ENCODE results near the gene SRRT. TPM values are rescaled to one million over a fixed set of nuclear protein-coding genes. Genes with fewer than 3 reads are reported as not detected.
A peak's percentile ranks its signal among the peaks of the same experiment; 100 is the strongest.
"Not testable (repeated sequence)": the region's sequence is repeated elsewhere in the genome, so short reads cannot be mapped to it uniquely, and the experiment has no call there.

The SRRT gene
- total RNA-seq, 1 experiment from 2014 or later = 65.8 TPM

DNA sequence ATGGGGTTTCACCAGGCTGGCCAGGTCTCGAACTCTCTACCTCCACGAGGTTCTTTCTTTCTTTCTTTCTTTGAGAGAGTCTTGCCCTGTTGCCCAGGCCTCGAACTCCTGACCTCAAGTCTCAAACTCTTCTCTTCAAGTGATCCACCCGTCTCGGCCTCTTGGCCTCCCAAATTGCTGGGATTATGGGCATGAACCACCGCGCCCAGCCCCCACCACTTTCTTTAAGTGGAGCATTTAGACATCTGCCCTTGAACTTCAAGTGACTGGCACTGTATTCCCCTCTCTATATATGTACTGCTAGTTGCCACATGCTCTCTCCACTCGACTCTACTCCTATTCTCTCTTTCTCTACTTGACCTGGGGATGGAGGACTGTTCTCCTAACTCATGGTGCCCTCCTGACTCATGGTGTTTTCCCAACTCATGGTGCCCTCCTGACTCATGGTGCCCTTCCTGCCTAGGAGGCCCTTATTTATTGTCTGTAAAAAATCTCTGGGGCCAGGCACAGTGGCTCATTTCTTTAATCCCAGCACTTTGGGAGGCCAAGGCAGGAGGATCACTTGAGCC, 40.1 kb downstream of the SRRT start:
- DNase-seq = no peak
- no peaks in the 10 kb centered on the region for H3K79me2 ChIP-seq (ENCODE audit: low read length)

DNA sequence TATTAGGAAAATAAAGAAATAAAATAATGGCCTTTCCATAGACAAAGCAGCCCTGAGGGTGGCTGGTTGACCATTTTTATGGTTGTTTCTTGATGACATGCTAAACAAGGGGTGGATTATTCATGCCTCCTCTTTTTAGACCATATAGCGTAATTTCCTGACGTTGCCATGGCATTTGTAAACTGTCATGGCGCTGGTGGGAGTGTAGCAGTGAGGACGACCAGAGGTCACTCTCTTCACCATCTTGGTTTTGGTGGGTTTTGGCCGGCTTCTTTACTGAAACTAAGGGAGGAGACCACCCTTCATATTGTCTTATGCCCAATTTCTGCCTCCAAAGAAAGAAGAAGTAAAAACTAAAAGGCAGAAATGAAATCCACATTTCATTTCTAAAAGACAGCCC, 44.4 kb downstream of the SRRT start:
- not testable (repeated sequence) for H2AFZ ChIP-seq (ENCODE audit: low read length); DNase-seq; H3K4me2 ChIP-seq (ENCODE audit: low read depth, low read length, poor library complexity, severe bottlenecking); H3K4me3 ChIP-seq (ENCODE audit: low read length); H3K9me2 ChIP-seq (replicated peaks; ENCODE audit: insufficient read depth, low read length); H3K27me3 ChIP-seq (ENCODE audit: low read length); H3K27ac ChIP-seq (ENCODE audit: low read length); H3K79me2 ChIP-seq (ENCODE audit: low read length); H3K9ac ChIP-seq (ENCODE audit: low read length); H3K9me3 ChIP-seq (ENCODE audit: low read length); H3K4me1 ChIP-seq (ENCODE audit: low read length); H4K20me1 ChIP-seq (ENCODE audit: insufficient read depth, low read depth, low read length); H3K36me3 ChIP-seq (ENCODE audit: insufficient read depth, low read length)

More for the DNA sequence above, 40.1 kb downstream of the SRRT start:
- Histone ChIP-seq H3K4me3 (ENCODE audit: low read length) (no peak overlapping the region), H4K20me1 (ENCODE audit: insufficient read depth, low read depth, low read length) (no peaks in the 10 kb centered on the region), H2AFZ (ENCODE audit: low read length) (no peak overlapping the region), H3K36me3 (ENCODE audit: insufficient read depth, low read length) (no peaks in the 10 kb centered on the region), H3K9ac (ENCODE audit: low read length) (no peak overlapping the region), H3K27me3 (ENCODE audit: low read length) (no peaks in the 10 kb centered on the region), H3K4me1 (ENCODE audit: low read length) (no peaks in the 10 kb centered on the region), H3K4me2 (ENCODE audit: low read depth, low read length, poor library complexity, severe bottlenecking) (no peak overlapping the region), H3K9me3 (ENCODE audit: low read length) (no peaks in the 10 kb centered on the region), H3K9me2 (replicated peaks; ENCODE audit: insufficient read depth, low read length) (no peaks in the 10 kb centered on the region), H3K27ac (ENCODE audit: low read length) (no peak overlapping the region)

DNA sequence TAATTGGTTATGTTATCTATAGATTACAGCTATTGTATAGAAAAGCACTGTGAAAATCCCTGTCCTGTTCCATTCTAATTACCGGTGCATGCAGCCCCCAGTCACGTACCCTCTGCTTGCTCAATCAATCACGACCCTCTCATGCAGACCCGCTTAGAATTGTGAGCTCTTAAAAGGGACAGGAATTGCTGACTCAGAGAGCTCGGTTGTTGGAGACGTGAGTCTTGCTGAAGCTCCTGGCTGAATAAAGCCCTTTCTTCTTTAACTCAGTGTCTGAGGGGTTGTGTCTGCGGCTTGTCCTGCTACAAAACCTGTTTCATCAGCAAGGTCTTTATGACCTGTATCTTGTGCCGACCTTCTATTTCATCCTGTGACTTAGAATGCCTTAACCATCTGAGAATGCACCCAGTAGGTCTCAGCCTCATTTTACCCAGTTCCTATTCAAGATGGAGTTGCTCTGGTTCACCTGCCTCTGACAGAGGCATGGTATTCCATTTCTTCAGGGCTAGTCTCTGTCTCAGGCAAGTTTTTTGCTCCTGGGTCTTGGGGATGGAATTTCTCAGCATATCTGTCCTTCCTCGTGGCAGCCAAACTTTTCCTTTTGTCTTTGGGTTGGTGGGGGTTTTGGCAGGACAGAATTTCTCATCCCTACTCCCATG, 45.0 kb downstream of the SRRT start:
- not testable (repeated sequence) for H3K4me2 ChIP-seq (ENCODE audit: low read depth, low read length, poor library complexity, severe bottlenecking); H3K4me1 ChIP-seq (ENCODE audit: low read length); H3K27ac ChIP-seq (ENCODE audit: low read length); H3K9ac ChIP-seq (ENCODE audit: low read length); DNase-seq; H2AFZ ChIP-seq (ENCODE audit: low read length); H3K36me3 ChIP-seq (ENCODE audit: insufficient read depth, low read length); H3K79me2 ChIP-seq (ENCODE audit: low read length); H4K20me1 ChIP-seq (ENCODE audit: insufficient read depth, low read depth, low read length); H3K4me3 ChIP-seq (ENCODE audit: low read length); H3K9me3 ChIP-seq (ENCODE audit: low read length); H3K9me2 ChIP-seq (replicated peaks; ENCODE audit: insufficient read depth, low read length); H3K27me3 ChIP-seq (ENCODE audit: low read length)

DNA sequence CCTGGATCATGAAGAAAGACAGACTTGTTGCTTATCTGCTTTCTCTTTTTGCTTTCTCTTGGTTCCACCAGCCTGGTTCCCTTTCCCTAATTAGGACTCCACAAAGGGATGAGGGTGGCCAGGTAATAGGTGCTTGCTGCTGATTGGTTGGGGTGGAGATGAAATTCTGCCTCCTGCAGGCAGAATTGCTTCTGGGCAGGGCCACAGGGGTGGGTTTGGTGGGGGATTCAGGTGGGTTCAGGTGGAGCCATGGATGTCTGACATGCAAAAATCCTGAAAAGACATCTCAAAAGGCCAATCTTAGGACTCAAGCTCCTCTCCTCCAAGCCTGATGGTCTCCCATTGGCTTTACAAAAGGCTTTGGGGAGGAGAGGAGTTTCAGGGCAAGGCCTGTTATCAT, 46.1 kb downstream of the SRRT start:
- H2AFZ ChIP-seq (ENCODE audit: low read length) = no peak overlapping the region
- H3K4me1 ChIP-seq (ENCODE audit: low read length) = no peaks in the 10 kb centered on the region
- H3K27ac ChIP-seq (ENCODE audit: low read length) = no peak overlapping the region
- H3K9me2 ChIP-seq (replicated peaks; ENCODE audit: insufficient read depth, low read length) = no peaks in the 10 kb centered on the region
- DNase-seq = no peak
- H3K79me2 ChIP-seq (ENCODE audit: low read length) = no peaks in the 10 kb centered on the region
- no peaks in the 10 kb centered on the region for H3K9me3 ChIP-seq (ENCODE audit: low read length)
- H3K4me2 ChIP-seq (ENCODE audit: low read depth, low read length, poor library complexity, severe bottlenecking) = no peak overlapping the region
- H3K4me3 ChIP-seq (ENCODE audit: low read length) = no peak overlapping the region
- no peaks in the 10 kb centered on the region for H3K36me3 ChIP-seq (ENCODE audit: insufficient read depth, low read length)
- no peaks in the 10 kb centered on the region for H4K20me1 ChIP-seq (ENCODE audit: insufficient read depth, low read depth, low read length)
- no peak overlapping the region for H3K9ac ChIP-seq (ENCODE audit: low read length)
- H3K27me3 ChIP-seq (ENCODE audit: low read length) = no peaks in the 10 kb centered on the region

DNA sequence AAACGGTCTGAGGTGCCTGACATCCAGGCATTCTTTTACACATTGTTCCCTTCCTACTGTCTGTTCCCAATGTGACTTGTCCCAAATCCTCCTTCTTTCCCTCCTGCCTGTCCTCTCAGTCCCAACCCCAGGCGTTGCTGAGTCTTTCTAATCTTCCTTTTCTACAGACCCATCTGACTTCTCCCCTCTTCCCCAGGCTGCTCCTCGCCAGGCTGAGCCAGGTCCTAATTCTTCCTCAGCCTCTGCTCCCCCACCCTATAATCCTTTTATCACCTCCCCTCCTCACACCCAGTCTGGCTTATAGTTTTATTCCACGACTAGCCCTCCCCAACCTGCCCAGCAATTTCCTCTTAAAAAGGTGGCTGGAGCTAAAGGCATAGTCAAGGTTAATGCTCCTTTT, 48.7 kb downstream of the SRRT start:
- H3K9ac ChIP-seq (ENCODE audit: low read length); H4K20me1 ChIP-seq (ENCODE audit: insufficient read depth, low read depth, low read length); H3K27ac ChIP-seq (ENCODE audit: low read length); H3K4me2 ChIP-seq (ENCODE audit: low read depth, low read length, poor library complexity, severe bottlenecking); H3K4me1 ChIP-seq (ENCODE audit: low read length); DNase-seq; H3K9me3 ChIP-seq (ENCODE audit: low read length); H2AFZ ChIP-seq (ENCODE audit: low read length); H3K9me2 ChIP-seq (replicated peaks; ENCODE audit: insufficient read depth, low read length); H3K79me2 ChIP-seq (ENCODE audit: low read length); H3K4me3 ChIP-seq (ENCODE audit: low read length); H3K36me3 ChIP-seq (ENCODE audit: insufficient read depth, low read length); H3K27me3 ChIP-seq (ENCODE audit: low read length): not testable (repeated sequence)

DNA sequence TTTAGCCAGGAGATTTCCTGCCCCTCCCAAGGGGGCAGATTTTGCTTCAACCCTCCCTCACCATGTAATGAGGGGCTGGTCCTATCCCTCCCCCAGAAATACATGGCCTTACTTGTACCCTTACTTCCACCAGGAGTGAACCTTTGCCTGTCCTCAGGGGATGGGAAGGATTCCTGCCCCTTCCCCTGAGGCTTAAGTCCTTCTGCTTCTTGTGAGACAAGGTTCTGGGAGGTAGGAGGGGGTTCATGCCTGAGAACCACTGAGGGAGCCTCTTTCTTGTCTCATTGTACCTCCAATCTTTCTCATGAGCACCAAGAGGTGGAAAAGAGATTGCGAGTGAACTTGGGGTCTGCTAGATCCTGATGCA, 54.9 kb downstream of the SRRT start:
- no peak overlapping the region for H2AFZ ChIP-seq (ENCODE audit: low read length)
- H3K9ac ChIP-seq (ENCODE audit: low read length) = no peak overlapping the region
- H3K27ac ChIP-seq (ENCODE audit: low read length) = no peak overlapping the region
- no peaks in the 10 kb centered on the region for H3K79me2 ChIP-seq (ENCODE audit: low read length)
- no peaks in the 10 kb centered on the region for H3K9me3 ChIP-seq (ENCODE audit: low read length)
- H3K4me1 ChIP-seq (ENCODE audit: low read length) = no peaks in the 10 kb centered on the region
- no peak overlapping the region for H3K4me3 ChIP-seq (ENCODE audit: low read length)
- no peak overlapping the region for H3K4me2 ChIP-seq (ENCODE audit: low read depth, low read length, poor library complexity, severe bottlenecking)
- H4K20me1 ChIP-seq (ENCODE audit: insufficient read depth, low read depth, low read length) = no peaks in the 10 kb centered on the region
- DNase-seq = no peak
- no peaks in the 10 kb centered on the region for H3K27me3 ChIP-seq (ENCODE audit: low read length)
- H3K36me3 ChIP-seq (ENCODE audit: insufficient read depth, low read length) = no peaks in the 10 kb centered on the region
- H3K9me2 ChIP-seq (replicated peaks; ENCODE audit: insufficient read depth, low read length) = no peaks in the 10 kb centered on the region

DNA sequence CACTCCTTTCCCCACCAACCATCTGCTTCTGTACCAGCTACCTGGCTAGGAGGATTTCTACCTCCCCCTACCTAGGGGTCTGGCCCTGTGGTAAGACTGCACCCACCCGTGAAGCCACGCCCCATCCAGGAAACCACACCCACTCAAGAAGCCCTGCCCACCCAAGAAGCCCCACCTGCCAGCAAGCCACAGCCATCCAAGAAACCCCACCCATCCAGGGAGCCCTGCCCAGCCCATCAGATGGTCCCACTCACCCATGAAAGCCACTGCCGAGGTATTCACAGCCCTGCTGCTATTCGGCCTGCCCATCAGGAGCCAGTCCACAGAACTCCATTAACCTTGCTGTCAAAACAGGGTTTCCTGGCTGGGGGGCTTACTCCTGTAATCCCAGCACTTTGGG, 58.8 kb downstream of the SRRT start:
- Histone ChIP-seq H2AFZ (ENCODE audit: low read length) (no peak overlapping the region), H3K79me2 (ENCODE audit: low read length) (no peaks in the 10 kb centered on the region), H3K36me3 (ENCODE audit: insufficient read depth, low read length) (no peaks in the 10 kb centered on the region), H3K4me3 (ENCODE audit: low read length) (no peak overlapping the region), H3K27ac (ENCODE audit: low read length) (no peak overlapping the region), H3K9ac (ENCODE audit: low read length) (no peak overlapping the region), H3K4me1 (ENCODE audit: low read length) (no peaks in the 10 kb centered on the region), H3K9me2 (replicated peaks; ENCODE audit: insufficient read depth, low read length) (no peaks in the 10 kb centered on the region), H3K9me3 (ENCODE audit: low read length) (no peaks in the 10 kb centered on the region), H4K20me1 (ENCODE audit: insufficient read depth, low read depth, low read length) (no peaks in the 10 kb centered on the region), H3K27me3 (ENCODE audit: low read length) (no peaks in the 10 kb centered on the region), H3K4me2 (ENCODE audit: low read depth, low read length, poor library complexity, severe bottlenecking) (no peak overlapping the region)
- peak; percentile 50 for DNase-seq

DNA sequence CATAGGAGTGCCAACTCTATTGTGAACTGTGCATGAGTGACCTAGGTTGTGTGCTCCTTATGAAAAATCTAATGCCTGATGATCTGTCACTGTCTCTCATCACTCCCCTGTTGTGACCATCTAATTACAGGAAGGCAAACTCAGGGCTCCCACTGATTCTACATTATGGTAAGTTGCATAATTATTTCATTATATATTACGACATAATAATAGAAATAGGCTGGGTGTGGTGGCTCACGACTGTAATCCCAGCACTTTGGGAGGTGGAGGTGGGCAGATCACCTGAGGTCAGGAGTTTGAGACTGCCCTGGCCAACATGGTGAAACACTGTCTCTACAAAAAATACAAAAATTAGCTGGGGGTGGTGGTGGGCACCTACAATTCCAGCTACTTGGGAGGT, 60.5 kb downstream of the SRRT start:
- H3K4me1 ChIP-seq (ENCODE audit: low read length); H3K9ac ChIP-seq (ENCODE audit: low read length); DNase-seq; H4K20me1 ChIP-seq (ENCODE audit: insufficient read depth, low read depth, low read length); H2AFZ ChIP-seq (ENCODE audit: low read length); H3K27ac ChIP-seq (ENCODE audit: low read length); H3K79me2 ChIP-seq (ENCODE audit: low read length); H3K4me2 ChIP-seq (ENCODE audit: low read depth, low read length, poor library complexity, severe bottlenecking); H3K9me2 ChIP-seq (replicated peaks; ENCODE audit: insufficient read depth, low read length); H3K4me3 ChIP-seq (ENCODE audit: low read length); H3K9me3 ChIP-seq (ENCODE audit: low read length); H3K27me3 ChIP-seq (ENCODE audit: low read length); H3K36me3 ChIP-seq (ENCODE audit: insufficient read depth, low read length): not testable (repeated sequence)

DNA sequence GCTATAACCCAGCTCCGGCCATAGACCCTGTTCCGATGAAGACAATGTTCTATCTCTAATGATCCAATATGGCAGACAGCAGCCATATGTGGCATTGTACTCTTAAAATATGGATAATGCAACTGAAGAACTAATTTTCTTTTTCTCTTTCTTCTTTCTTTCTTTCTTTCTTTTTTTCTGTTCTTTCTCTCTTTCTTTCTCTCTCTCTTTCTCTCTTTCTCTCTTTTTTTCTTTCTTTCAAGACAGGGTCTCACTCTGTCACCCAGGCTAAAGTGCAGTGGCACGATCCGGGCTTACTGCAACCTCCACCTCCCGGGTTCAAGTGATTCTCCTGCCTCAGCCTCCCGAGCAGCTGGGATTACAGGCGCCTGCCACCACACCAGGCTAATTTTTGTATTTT, 61.3 kb downstream of the SRRT start:
- H2AFZ ChIP-seq (ENCODE audit: low read length); H4K20me1 ChIP-seq (ENCODE audit: insufficient read depth, low read depth, low read length); H3K4me3 ChIP-seq (ENCODE audit: low read length); H3K27ac ChIP-seq (ENCODE audit: low read length); H3K27me3 ChIP-seq (ENCODE audit: low read length); H3K4me2 ChIP-seq (ENCODE audit: low read depth, low read length, poor library complexity, severe bottlenecking); H3K36me3 ChIP-seq (ENCODE audit: insufficient read depth, low read length); H3K9me3 ChIP-seq (ENCODE audit: low read length); DNase-seq; H3K9ac ChIP-seq (ENCODE audit: low read length); H3K79me2 ChIP-seq (ENCODE audit: low read length); H3K4me1 ChIP-seq (ENCODE audit: low read length); H3K9me2 ChIP-seq (replicated peaks; ENCODE audit: insufficient read depth, low read length): not testable (repeated sequence)

Data from Karpas-422 (cell line).